HG03103 (cell line): Measurements from ENCODE around the gene RC3H1.
"Not testable (repeated sequence)": the region's sequence is repeated elsewhere in the genome, so short reads cannot be mapped to it uniquely, and the experiment has no call there.

ENCODE experiments used
- ATAC-seq: cut with Tn5 transposase; IDR thresholded peaks from one replicate; pipeline ENCODE4 v1.9.1; 2021; ENCODE audit warnings: low read depth; ENCODE audit not compliant: unreplicated experiment

RC3H1 gene

DNA sequence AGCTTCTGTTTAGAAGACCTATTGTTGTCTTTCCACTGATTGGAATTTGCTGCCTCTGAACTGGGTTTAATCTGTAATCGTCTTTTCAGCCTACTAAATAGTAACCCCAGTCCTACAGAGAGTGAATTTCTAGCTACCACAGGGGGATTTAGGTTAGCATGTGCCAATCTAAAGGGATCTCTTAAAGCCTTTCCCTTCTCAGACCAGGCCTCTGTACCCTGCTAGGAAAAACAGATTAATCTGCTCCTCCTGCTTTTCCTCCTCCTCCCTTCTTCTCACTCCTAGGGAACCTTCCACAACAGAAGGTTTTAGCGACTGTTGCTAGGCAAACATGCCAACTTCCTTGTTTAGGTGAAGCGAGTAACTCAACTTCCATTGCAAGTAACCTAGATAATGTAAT, 1.3 kb upstream of the RC3H1 start:
- no peak for ATAC-seq

DNA sequence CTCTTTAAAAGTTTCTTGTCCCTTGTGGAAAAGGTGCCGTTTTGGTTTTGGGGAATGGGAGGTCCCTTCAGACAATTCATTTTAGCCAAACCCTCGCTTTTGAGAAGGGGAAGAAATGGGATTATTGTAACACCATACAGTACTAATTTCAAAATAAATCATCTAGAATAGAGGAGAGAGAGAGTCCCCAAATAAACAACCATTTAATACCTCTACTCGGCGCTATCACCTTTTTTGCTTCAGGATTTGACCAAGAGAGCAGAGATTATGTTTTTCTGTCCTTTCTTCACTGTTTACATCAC, 770 bp upstream of the RC3H1 start:
- no peak for ATAC-seq

DNA sequence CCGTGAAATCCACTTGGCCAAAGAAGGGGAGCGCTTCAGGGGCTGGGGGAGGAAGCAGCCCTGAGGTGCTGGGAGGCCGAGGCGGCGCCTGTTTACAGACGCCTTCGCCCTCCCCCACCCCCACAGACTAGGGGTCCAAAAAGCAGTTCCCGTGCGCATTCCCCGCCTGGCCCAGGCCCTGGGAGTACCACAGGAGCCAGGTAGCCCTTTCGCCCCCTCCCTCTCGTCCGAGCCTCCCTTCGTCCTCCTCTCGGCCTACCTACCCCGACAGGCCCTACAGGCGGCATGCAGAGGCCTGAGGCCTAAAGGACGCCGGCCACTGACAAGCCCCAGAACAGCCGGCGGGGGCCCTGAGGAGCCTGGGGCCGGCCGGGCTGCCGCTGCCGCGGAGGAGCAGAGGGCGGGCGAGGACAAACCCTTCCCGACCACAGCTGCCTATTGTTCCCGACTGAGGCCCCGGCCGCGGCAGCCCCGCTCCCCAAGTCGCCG, 522 bp downstream of the RC3H1 start:
- ATAC-seq: peak; percentile 19

DNA sequence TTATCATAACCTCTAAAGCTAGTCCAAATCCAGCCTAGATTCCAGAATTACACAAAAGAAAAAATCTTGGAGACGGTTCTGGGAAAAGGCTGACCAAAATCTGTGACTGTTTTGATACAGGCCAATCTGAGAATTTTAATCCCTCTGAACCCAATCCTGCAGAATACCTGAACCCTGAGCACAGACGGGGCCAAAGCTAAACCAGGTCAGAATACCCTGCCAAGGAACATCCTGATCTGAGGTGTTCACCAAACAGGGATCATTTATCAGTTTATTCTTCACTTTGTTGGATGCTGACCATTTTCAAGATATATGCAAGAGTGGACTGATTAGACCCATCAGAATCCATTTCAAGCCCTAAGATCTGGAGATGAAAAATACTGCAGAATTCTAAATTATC, 3.6 kb downstream of the RC3H1 start:
- no peak for ATAC-seq

DNA sequence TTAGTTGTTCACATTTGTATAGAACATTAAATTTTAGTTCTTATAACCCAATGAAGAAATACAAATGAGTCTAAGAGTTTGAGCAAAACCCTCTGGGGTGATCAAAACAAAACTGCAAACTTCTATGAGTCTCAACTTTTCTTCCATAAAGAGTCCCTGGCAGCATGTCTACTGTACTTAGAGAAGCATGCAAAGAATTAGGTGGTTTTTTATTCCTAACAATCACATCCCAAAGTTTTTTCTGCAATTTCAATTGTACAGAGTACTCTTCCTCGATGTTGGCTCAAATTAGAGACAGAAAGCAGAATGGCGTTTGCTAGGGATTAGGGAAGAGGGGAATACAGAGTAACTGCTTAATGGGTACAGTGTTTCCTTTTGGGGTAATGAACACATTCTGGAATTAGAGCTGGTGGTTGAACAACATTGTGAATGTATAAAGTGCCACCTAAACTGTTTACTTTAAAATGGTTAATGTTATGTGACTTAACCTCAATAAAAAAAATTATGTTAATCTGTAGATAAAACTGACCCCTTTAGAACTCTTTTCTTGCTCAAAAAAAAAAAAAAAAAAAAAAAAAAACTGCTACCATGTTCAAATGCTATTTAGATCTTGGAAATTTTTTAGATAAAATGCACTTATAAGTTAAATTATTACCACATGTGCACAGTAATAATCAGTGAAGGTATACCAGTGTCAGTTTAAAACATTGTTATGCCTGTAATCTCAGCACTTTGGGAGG, 4.8 kb downstream of the RC3H1 start:
- no peak for ATAC-seq

DNA sequence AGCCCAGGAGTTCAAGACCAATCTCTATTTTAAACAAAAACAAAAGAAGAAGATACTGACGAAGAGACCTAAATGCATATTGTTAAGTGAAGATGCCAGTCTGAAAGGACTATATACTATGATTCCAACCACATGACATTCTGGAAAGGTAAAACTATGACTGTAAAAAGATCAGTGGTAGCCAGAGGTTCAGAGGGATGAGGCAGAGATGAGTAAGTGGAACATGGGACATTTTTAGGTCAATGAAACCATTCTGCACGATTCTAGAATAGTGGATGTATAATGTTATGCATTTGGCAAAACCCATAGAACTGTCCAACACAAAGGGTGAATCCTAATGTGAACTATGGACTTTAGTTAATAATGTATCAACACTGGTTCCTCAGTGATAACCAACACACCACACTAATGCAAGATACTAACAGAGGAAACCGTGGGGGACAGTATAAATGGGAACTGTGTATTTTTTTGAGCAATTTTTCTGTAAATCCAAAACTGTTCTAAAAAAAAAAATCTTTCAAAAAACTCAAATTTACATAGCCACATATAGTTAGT, 8.2 kb downstream of the RC3H1 start:
- ATAC-seq: no peak

DNA sequence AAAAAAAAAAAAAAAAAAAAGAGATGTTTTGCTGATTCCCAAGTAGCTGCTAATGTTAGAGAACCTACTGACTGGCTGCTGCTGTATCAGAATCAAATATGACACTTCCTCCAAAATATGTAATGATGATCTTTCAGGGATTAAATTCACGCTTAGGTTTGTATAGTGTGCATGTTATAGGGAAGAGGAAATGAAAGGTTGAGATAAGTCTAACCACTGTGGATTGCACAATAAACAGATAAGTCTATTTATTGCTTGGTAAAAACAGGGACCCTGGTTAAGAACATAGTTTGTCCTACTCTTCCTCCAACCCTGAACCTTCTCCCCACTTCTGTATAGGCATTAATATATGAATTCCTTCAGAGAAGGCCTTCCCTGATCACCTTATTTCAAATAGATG, 13.2 kb downstream of the RC3H1 start:
- no peak for ATAC-seq

DNA sequence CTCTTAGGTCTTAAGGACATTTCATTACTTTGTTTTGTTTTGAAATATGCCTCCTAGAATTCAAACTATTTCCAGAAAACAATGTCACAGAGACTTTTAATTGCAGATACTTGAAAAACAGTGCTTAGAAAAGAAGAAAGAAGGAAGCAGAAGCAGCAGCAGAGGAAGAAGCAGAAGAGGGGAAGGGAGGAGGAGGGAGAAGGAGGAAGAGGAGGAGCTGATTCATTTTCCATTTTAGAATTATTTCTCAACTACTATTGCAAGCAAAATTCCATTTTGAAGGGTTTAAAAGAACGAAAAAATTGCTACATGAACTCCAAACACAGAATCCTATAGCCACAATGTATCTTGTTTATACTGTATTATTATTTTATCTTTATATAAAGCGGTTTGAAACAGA, 13.9 kb downstream of the RC3H1 start:
- ATAC-seq: no peak

DNA sequence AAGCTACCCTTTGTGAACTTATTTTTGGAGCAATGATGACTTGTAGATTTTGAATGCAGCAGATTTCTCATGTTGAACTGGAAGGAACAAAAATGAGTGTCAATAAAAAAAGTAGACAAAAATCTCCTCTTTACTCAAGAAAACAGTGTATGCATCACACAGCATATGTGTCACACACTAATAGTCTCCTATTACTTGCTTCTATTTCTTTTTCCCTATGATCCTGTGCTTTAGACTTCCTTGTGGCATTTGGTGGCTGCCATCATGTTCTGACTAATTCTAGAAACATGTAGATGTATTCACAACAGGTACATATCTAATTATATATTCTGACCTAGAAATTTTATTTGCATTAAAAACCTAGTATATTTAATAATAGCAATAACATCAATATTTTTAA, 14.3 kb downstream of the RC3H1 start:
- no peak for ATAC-seq

DNA sequence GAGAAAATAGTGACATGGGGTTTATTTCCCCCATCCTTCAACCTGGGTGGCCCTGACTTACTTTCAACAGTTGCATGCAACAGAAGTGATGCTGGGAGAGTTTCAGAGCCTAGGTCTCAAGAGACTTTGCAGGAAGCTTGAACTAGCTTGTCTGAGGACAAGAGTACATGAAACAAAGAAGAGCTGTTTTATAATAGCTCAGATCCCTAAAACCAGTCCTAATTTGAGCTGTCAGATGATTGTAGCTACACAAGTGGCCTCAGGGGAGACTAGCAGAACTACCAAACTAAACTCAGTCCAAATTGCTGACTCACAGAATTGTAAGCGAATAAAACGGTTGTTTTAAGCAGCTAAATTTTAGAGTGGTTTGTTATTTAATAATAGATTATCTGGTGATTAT, 17.1 kb downstream of the RC3H1 start:
- peak; percentile 93 for ATAC-seq

DNA sequence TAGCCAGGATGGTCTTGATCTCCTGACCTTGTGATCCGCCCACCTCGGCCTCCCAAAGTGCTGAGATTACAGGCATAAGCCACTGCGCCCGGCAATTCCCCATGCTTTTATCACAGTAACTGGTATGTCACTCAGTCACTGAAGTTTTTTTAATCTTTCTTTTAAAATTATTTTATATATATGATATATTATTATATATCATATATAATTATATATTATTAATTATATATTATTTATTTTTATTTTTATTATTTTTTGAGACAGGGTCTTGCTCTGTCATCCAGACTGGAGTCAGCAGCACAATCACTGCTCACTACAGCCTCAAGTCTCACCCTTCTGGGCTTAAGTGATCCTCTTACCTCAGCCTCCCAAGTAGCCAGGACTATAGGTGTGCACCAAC, 18.3 kb downstream of the RC3H1 start:
- no peak for ATAC-seq

DNA sequence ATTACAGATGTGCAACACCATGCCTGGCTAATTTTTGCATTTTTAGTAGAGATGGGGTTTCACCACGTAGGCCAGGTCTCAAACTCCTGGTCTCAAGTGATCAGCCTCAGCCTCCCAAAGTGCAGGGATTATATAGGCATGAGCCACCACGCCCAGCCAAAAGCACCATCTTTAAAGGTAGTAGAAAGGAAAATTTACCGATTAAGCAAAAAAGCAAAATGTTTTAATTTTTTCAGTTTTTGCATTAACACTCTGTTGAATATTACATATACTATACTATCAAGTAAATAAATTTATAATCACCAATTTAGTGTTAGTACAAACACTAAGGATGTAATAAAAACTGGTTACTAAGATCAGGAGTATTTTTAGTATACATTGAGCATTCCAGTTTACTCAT, 20.6 kb downstream of the RC3H1 start:
- ATAC-seq: no peak

DNA sequence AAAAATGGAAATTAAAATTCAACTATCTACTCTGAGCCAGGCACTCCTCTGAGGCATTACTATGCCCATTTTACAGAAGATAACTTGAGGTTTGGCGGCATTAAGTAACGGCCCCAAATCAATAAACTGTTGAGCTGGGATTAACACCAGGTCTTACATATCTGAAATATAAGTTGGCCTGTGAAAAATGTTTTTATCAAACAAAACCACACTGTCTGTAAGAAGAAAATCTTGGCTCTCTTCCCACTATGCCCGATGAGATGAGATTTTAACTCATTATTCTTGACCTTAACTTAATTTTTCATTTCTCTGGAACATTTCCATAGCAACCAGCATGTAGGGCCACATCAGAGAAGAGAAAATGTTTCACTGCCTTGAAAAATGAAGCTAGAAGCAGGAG, 21.8 kb downstream of the RC3H1 start:
- no peak for ATAC-seq

DNA sequence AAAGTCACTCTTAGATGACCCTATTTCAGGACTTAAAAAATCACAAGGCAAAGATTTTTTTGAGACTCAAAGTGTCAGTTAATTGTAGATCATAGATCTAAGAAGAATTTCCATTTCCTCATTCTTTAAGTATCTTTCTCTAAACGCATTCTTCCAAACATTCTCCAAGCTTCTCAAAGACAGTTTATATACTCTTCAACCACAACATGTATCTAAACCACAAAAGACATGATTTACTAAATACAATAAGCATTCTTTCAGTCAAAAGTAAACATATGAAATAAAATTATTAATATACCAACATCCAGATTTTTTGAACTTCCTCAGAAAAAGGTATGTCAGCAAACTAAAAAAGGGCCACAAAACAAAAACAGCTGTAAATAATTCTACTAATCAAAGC, 24.4 kb downstream of the RC3H1 start:
- no peak for ATAC-seq

DNA sequence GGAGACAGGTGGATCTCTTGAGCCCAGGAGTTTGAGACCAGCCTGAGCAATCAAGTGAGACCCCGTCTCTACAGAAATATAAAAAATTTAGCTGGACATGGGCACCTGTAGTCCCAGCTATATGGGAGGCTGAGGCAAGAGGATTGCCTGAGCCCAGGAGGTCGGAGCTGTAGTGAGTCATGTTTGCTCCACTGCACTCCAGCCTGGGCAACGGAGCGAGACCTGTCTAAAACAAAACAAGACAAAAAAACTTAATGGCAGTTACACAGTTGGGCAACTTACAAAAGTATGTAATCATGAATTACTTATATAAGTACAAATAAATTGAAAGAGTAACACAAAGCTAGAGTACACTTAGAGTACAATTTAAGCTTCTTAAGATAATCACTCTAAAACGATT, 25.2 kb downstream of the RC3H1 start:
- ATAC-seq: no peak

DNA sequence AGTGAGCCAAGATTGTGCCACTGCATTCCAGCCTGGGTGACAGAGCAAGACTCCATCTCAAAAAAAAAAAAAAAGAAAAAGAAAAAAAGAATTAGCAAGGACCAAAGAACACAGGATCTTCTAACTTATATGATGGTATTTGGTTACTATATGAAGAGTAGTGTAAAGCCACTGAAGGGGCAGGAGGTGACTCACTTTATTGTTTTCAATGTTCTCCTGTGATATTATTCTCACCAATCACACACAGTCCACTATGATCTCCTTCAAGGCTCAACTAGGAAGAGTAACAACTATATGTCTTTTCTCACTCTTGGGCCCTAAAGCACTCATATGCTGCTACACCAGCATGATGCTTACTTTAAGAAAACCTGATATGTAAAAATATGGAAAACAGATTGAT, 26.7 kb downstream of the RC3H1 start:
- no peak for ATAC-seq

DNA sequence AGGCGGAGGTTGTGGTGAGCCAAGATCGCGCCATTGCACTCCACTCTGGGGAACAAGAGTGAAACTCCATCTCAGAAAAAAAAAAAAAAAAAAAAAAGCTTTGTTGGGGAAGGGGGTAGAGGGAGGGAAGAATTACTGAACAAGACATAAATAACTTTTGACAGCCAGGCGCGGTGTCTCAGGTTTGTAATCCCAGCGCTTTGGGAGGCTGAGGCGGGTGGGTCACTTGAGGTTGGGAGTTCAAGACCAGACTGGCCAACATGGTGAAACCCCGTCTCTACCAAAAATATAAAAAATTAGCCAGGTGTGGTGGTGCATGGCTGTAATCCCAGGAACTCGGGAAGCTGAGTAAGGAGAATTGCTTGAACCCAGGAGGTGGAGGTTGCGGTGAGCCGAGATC, 28.2 kb downstream of the RC3H1 start:
- ATAC-seq: not testable (repeated sequence)

DNA sequence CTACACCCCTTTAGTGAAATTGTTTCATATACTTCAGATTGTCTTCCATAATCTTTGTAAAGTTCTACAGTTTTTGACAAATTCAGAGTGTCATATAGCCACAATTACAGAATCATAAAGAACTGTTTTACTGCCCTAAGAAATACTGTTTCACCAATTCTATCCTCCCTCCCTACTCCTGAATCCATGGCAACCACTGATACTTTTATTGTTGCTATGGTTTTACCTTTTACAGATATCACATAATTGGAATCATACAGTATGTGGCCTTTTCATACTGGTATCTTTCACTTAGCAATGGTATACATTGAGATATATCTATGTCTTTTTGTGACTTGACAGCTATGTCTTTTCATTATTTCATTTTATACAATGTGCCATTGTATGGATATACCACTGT, 34.1 kb downstream of the RC3H1 start:
- ATAC-seq: no peak

DNA sequence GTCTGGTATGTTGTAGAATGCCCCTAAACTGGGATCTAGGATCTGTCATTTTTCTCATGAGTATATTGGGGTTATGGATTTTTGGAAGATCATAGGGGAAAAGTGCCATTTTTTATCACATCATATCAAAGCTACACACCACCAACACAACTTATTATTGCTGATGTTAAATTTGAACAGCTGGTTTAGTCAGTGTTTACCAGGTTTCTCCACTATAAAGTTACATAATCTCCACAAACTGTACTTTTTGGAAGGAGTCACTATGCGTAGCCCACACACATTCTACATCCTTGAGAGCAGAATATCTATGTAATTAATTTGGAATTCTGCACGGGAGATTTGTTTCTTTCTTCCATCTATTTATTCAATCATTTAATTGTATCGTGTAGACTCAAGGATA, 35.2 kb downstream of the RC3H1 start:
- ATAC-seq: no peak

DNA sequence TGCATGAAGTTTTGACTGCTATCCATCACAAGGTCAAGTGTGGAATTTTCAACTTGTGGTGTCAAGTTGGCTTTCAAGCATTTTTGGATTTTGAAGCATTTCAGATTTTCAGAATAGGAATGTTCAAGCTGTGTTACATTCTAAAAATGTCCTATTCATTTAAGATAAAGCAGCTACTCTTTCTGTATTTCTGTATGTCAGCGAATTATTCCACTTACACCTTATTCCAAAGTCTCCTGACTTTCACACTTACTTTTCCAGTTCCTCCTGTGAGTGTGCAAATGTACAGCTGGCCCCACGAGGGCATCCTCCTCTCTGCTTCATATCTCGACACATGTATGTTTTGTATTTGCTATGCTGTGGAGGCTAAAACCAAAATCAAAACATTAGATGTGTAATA, 51.9 kb downstream of the RC3H1 start:
- ATAC-seq: no peak

DNA sequence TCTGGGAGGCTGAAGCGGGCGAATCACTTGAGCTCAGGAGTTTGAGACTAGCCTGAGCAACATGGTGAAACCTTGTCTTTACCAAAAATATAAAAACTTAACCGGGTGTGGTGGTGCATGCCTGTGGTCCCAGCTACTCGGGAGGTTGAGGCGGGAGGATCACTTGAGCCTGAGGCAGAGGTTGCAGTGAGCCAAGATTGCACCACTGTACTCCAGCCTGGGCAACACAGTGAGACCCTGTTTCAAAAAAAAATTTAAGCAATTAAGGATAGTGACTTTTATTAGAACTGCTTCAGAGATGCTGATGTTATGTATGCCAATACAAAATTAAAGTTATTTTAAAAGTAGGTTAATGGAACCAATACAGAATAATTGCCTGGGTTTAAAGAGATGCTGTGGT, 56.3 kb downstream of the RC3H1 start:
- ATAC-seq: not testable (repeated sequence)

DNA sequence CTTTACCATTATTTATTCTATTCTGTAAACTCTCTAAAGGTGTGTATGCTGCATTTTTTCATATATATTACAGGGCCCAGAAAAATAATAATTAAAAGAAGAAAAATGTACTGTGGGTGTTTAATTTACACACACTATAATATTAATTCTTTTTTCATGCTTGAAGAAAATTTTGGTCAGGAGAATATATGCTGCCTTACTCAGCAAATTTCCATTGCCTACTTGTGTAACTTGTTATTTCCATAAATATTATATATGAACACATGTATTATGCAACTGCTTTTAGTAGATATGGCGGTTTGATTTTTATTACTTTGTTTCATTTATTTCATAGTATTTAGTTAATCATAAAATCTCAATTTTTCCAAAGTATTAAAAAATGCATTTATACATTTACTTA, 58.7 kb downstream of the RC3H1 start:
- no peak for ATAC-seq

DNA sequence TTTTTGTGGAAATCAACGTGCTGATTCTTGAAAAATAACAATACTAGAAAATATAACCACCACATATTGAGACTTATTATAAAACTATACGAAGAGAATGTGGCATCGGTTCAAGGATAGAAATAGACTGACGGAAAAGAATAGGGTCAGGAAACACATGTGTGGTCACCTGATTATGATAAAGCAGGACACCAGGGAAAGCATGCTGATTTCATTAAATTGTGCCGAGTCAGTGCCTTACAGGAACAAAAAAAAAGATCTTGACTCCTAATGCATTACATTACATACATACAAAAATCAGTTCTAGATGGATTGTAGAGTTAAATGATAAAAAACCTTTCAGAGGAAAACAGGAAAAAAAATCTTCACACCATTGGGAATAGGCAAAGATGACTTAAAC, 61.5 kb downstream of the RC3H1 start:
- no peak for ATAC-seq
